Liver (tissue), 9 donors: ENCODE results near the gene CARMIL1. TPM values are rescaled to one million over a fixed set of nuclear protein-coding genes. Genes with fewer than 3 reads are reported as not detected.

Experiments used
- DNase-seq: peaks from one replicate; pipeline ENCODE4 v3.0.0-alpha.2; 2017; ENCODE audit warnings: low spot score
- H3K27ac ChIP-seq, 2 donors: one replicate each; pipeline ENCODE4 v1.7.0; 2013; ENCODE audit warnings: inconsistent platforms in 2 of 2, low read length in 2 of 2, control low read depth in 1 of 2, low read depth in 1 of 2, mild to moderate bottlenecking in 1 of 2
- H3K27me3 ChIP-seq, 4 donors: one replicate each; pipeline versions ENCODE4 v1.6.1 to v1.7.0; 2013; ENCODE audit warnings: low read length in 3 of 4, inconsistent platforms in 1 of 4, mild to moderate bottlenecking in 1 of 4, moderate library complexity in 1 of 4; ENCODE audit not compliant: control insufficient read depth in 4 of 4, insufficient read depth in 4 of 4
- H3K36me3 ChIP-seq, 4 donors: one replicate each; pipeline versions ENCODE4 v1.6.1 to v1.7.0; 2013; ENCODE audit warnings: low read length in 3 of 4, mild to moderate bottlenecking in 3 of 4, low read depth in 1 of 4, moderate library complexity in 1 of 4; ENCODE audit not compliant: control insufficient read depth in 4 of 4, insufficient read depth in 3 of 4
- H3K4me1 ChIP-seq, 4 donors: one replicate each; pipeline versions ENCODE4 v1.6.1 to v1.7.0; 2013; ENCODE audit warnings: low read length in 3 of 4, mild to moderate bottlenecking in 3 of 4, moderate library complexity in 1 of 4; ENCODE audit not compliant: control insufficient read depth in 4 of 4, insufficient read depth in 4 of 4
- H3K4me3 ChIP-seq, 3 donors: one replicate each; pipeline versions ENCODE4 v1.6.1 to v1.7.0; 2013; ENCODE audit warnings: low read length in 3 of 3, control low read depth in 1 of 3, low read depth in 1 of 3, mild to moderate bottlenecking in 1 of 3
- H3K9ac ChIP-seq, 2 donors: one replicate each; pipeline ENCODE4 v1.7.0; 2013; ENCODE audit warnings: low read length in 2 of 2, mild to moderate bottlenecking in 2 of 2, moderate library complexity in 2 of 2, control low read depth in 1 of 2, low read depth in 1 of 2
- H3K9me3 ChIP-seq, 4 donors: one replicate each; pipeline versions ENCODE4 v1.6.1 to v1.7.0; 2013; ENCODE audit warnings: low read length in 3 of 4; ENCODE audit not compliant: control insufficient read depth in 4 of 4
- EGR1 ChIP-seq, 2 donors: IDR thresholded peaks; 2 replicates each; pipeline ENCODE4 v1.6.1; 2016 to 2018; ENCODE audit warnings: antibody characterized with exemption in 2 of 2, low read depth in 2 of 2
- FOXA1 ChIP-seq: IDR thresholded peaks from 2 replicates; pipeline ENCODE4 v1.6.1; 2016; ENCODE audit warnings: antibody characterized with exemption
- FOXA2 ChIP-seq: IDR thresholded peaks from 2 replicates; pipeline ENCODE4 v1.6.1; 2016; ENCODE audit warnings: antibody characterized with exemption
- GABPA ChIP-seq, 2 donors: IDR thresholded peaks in 1 of 2; conservative IDR thresholded peaks in 1 of 2; 2 replicates each; pipeline ENCODE4 v1.6.1; 2016; ENCODE audit warnings: antibody characterized with exemption in 2 of 2, mild to moderate bottlenecking in 1 of 2, moderate library complexity in 1 of 2
- HNF4A ChIP-seq, 2 donors: conservative IDR thresholded peaks; 2 replicates each; pipeline ENCODE4 v1.6.1; 2016; ENCODE audit warnings: antibody characterized with exemption in 2 of 2, mild to moderate bottlenecking in 2 of 2
- HNF4G ChIP-seq: IDR thresholded peaks from 2 replicates; pipeline ENCODE4 v1.6.1; 2016; ENCODE audit warnings: antibody characterized with exemption
- JUND ChIP-seq, 2 donors: IDR thresholded peaks; 2 replicates each; pipeline ENCODE4 v1.6.1; 2016; ENCODE audit warnings: antibody characterized with exemption in 2 of 2
- NR2F2 ChIP-seq: IDR thresholded peaks from 2 replicates; pipeline ENCODE4 v1.6.1; 2016; ENCODE audit warnings: antibody characterized with exemption
- RAD21 ChIP-seq, 2 donors: IDR thresholded peaks; 2 replicates each; pipeline ENCODE4 v1.6.1; 2016; ENCODE audit warnings: antibody characterized with exemption in 2 of 2, mild to moderate bottlenecking in 2 of 2
- RXRA ChIP-seq, 2 donors: IDR thresholded peaks; 2 replicates each; pipeline ENCODE4 v1.6.1; 2017 to 2018; ENCODE audit warnings: antibody characterized with exemption in 2 of 2, mild to moderate bottlenecking in 1 of 2
- SP1 ChIP-seq: IDR thresholded peaks from 2 replicates; pipeline ENCODE4 v1.6.1; 2018; ENCODE audit warnings: antibody characterized with exemption, mild to moderate bottlenecking
- TAF1 ChIP-seq: conservative IDR thresholded peaks from 2 replicates; pipeline ENCODE4 v1.6.1; 2016; ENCODE audit warnings: antibody characterized with exemption, mild to moderate bottlenecking
- YY1 ChIP-seq: IDR thresholded peaks from 2 replicates; pipeline ENCODE4 v1.6.1; 2016; ENCODE audit warnings: antibody characterized with exemption, mild to moderate bottlenecking
- WGBS: extraction: QIAGEN DNeasy Blood & Tissue Kit; methylation state at CpG from one replicate; pipeline ENCODE4 v1.1.7; 2013; 5-methylcytosine and 5-hydroxymethylcytosine counted together
- polyA plus RNA-seq, 2 donors: library from polyadenylated mRNA; stranded (reverse) in 1 of 2; unstranded in 1 of 2; fragments of 200-250 nt in 1 of 2; fragments of >200 nt in 1 of 2; fragmentation: Nextera tagmentation in 1 of 2; extraction: Ambion mirVana in 1 of 2; gene quantifications; one replicate each; pipeline versions ENCODE4 v1.2.1 to v1.2.3, GENCODE V29; 2013 to 2015
- total RNA-seq, 2 donors: library from RNA; depleted of rRNA; stranded (reverse); fragments of >200 nt; gene quantifications; one replicate each; pipeline ENCODE4 v1.2.3, GENCODE V29; 2014
- TF ChIP-seq, protein P1 (sequence below): IDR thresholded peaks from 2 replicates; pipeline ENCODE4 v1.6.1; 2016; ENCODE audit warnings: antibody characterized with exemption, mild to moderate bottlenecking
- TF ChIP-seq, protein P2 (sequence below): IDR thresholded peaks from 2 replicates; pipeline ENCODE4 v1.6.1; 2016; ENCODE audit warnings: antibody characterized with exemption
- TF ChIP-seq, protein P3 (sequence below): IDR thresholded peaks from 2 replicates; pipeline ENCODE4 v1.6.1; 2016; ENCODE audit warnings: antibody characterized with exemption
- TF ChIP-seq, protein P4 (sequence below): fragments of 150-350 bp; IDR thresholded peaks from 2 replicates; pipeline ENCODE4 v1.5.1; 2017; ENCODE audit warnings: improper control_type of control experiment, low read depth, low read length; ENCODE audit not compliant: missing input control
- TF ChIP-seq, protein P5 (sequence below): IDR thresholded peaks from 2 replicates; pipeline ENCODE4 v1.6.1; 2016; ENCODE audit warnings: antibody characterized with exemption
- donor health status: healthy.
- donor health status: healthy.
- donor health status: healthy.
- donor health status: healthy.
- donor health status: healthy.

The CARMIL1 gene
- total and polyA plus RNA-seq, 4 donors = 1.4 to 9.5 (median 3.5) TPM

DNA sequence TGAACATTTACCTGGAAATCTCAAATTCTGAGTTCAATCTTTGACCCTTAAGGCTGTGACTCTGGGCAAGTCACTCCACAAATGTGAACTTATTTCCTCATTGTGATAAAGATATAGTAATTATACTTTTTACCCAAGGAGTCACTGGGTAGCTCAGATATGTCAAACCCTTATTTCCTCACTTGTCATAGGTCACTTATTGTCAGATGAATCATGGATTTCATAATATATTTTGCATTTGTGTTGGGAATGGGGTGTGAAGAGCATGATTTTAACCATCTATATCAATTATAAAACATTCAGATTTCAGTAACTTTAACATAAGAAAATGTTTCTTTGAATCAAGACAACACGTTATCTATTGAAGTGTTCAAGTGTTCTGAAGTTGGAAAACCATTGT lies 3.7 kb upstream of the CARMIL1 start:
- 90% methylated on average over 1 of the region's 1 CpG for WGBS

More for the DNA sequence above, 3.7 kb upstream of the CARMIL1 start:
- no peaks in the 10 kb centered on the region for H3K27me3 ChIP-seq
- DNase-seq = no peak
- H3K27ac ChIP-seq = no peak overlapping the region
- H3K4me1 ChIP-seq = peaks cover 2 to 33% (median 25%) of the 10 kb centered on the region in 4 donors
- H3K36me3 ChIP-seq = no peaks in the 10 kb centered on the region
- no peak overlapping the region for H3K4me3 ChIP-seq
- H3K9ac ChIP-seq = no peak overlapping the region
- no peaks in the 10 kb centered on the region for H3K9me3 ChIP-seq
- TF ChIP-seq, protein P1, sequence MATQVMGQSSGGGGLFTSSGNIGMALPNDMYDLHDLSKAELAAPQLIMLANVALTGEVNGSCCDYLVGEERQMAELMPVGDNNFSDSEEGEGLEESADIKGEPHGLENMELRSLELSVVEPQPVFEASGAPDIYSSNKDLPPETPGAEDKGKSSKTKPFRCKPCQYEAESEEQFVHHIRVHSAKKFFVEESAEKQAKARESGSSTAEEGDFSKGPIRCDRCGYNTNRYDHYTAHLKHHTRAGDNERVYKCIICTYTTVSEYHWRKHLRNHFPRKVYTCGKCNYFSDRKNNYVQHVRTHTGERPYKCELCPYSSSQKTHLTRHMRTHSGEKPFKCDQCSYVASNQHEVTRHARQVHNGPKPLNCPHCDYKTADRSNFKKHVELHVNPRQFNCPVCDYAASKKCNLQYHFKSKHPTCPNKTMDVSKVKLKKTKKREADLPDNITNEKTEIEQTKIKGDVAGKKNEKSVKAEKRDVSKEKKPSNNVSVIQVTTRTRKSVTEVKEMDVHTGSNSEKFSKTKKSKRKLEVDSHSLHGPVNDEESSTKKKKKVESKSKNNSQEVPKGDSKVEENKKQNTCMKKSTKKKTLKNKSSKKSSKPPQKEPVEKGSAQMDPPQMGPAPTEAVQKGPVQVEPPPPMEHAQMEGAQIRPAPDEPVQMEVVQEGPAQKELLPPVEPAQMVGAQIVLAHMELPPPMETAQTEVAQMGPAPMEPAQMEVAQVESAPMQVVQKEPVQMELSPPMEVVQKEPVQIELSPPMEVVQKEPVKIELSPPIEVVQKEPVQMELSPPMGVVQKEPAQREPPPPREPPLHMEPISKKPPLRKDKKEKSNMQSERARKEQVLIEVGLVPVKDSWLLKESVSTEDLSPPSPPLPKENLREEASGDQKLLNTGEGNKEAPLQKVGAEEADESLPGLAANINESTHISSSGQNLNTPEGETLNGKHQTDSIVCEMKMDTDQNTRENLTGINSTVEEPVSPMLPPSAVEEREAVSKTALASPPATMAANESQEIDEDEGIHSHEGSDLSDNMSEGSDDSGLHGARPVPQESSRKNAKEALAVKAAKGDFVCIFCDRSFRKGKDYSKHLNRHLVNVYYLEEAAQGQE = no peak
- TF ChIP-seq EGR1 (IDR thresholded peaks at IDR 0.05; ENCODE audit: low read depth in 2 of 2) (no peak), FOXA1 (no peak), SP1 (no peak), FOXA2 (no peak), HNF4G (no peak), RAD21 (IDR thresholded peaks at IDR 0.05) (no peak), HNF4A (conservative IDR thresholded peaks at IDR 0.05) (no peak), JUND (IDR thresholded peaks at IDR 0.05) (no peak), RXRA (IDR thresholded peaks at IDR 0.05) (no peak), YY1 (no peak), GABPA (IDR thresholded peaks at IDR 0.05 in 1 of 2, conservative IDR thresholded peaks at IDR 0.05 in 1 of 2) (no peak), NR2F2 (no peak), TAF1 (no peak)
- TF ChIP-seq, protein P2, sequence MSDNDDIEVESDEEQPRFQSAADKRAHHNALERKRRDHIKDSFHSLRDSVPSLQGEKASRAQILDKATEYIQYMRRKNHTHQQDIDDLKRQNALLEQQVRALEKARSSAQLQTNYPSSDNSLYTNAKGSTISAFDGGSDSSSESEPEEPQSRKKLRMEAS = no peak
- TF ChIP-seq, protein P3, sequence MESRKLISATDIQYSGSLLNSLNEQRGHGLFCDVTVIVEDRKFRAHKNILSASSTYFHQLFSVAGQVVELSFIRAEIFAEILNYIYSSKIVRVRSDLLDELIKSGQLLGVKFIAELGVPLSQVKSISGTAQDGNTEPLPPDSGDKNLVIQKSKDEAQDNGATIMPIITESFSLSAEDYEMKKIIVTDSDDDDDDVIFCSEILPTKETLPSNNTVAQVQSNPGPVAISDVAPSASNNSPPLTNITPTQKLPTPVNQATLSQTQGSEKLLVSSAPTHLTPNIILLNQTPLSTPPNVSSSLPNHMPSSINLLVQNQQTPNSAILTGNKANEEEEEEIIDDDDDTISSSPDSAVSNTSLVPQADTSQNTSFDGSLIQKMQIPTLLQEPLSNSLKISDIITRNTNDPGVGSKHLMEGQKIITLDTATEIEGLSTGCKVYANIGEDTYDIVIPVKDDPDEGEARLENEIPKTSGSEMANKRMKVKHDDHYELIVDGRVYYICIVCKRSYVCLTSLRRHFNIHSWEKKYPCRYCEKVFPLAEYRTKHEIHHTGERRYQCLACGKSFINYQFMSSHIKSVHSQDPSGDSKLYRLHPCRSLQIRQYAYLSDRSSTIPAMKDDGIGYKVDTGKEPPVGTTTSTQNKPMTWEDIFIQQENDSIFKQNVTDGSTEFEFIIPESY = no peak
- TF ChIP-seq, protein P4, sequence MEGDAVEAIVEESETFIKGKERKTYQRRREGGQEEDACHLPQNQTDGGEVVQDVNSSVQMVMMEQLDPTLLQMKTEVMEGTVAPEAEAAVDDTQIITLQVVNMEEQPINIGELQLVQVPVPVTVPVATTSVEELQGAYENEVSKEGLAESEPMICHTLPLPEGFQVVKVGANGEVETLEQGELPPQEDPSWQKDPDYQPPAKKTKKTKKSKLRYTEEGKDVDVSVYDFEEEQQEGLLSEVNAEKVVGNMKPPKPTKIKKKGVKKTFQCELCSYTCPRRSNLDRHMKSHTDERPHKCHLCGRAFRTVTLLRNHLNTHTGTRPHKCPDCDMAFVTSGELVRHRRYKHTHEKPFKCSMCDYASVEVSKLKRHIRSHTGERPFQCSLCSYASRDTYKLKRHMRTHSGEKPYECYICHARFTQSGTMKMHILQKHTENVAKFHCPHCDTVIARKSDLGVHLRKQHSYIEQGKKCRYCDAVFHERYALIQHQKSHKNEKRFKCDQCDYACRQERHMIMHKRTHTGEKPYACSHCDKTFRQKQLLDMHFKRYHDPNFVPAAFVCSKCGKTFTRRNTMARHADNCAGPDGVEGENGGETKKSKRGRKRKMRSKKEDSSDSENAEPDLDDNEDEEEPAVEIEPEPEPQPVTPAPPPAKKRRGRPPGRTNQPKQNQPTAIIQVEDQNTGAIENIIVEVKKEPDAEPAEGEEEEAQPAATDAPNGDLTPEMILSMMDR = no peak
- TF ChIP-seq, protein P5, sequence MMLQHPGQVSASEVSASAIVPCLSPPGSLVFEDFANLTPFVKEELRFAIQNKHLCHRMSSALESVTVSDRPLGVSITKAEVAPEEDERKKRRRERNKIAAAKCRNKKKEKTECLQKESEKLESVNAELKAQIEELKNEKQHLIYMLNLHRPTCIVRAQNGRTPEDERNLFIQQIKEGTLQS = no peak
